Hepatocyte (in vitro differentiated cells): ENCODE data around the gene KIF11.

Experiments
- EZH2 ChIP-seq: fragments of 200-600 bp; sonication (generic); IDR thresholded peaks from 2 replicates; pipeline ENCODE4 v1.6.1; 2016; ENCODE audit warnings: antibody characterized with exemption, mild to moderate bottlenecking, borderline replicate concordance
- EZH2phosphoT487 ChIP-seq: fragments of 200-600 bp; sonication (generic); IDR thresholded peaks from one replicate; pipeline ENCODE4 v1.6.1; 2018; ENCODE audit warnings: antibody characterized with exemption, mild to moderate bottlenecking, low read depth, moderate library complexity; ENCODE audit not compliant: unreplicated experiment, severe bottlenecking
- TF ChIP-seq, protein P1 (sequence below): fragments of 200-600 bp; sonication (generic); IDR thresholded peaks from 2 replicates; pipeline ENCODE4 v1.5.1; 2016; ENCODE audit warnings: antibody characterized with exemption, mild to moderate bottlenecking; ENCODE audit not compliant: poor library complexity

DNA sequence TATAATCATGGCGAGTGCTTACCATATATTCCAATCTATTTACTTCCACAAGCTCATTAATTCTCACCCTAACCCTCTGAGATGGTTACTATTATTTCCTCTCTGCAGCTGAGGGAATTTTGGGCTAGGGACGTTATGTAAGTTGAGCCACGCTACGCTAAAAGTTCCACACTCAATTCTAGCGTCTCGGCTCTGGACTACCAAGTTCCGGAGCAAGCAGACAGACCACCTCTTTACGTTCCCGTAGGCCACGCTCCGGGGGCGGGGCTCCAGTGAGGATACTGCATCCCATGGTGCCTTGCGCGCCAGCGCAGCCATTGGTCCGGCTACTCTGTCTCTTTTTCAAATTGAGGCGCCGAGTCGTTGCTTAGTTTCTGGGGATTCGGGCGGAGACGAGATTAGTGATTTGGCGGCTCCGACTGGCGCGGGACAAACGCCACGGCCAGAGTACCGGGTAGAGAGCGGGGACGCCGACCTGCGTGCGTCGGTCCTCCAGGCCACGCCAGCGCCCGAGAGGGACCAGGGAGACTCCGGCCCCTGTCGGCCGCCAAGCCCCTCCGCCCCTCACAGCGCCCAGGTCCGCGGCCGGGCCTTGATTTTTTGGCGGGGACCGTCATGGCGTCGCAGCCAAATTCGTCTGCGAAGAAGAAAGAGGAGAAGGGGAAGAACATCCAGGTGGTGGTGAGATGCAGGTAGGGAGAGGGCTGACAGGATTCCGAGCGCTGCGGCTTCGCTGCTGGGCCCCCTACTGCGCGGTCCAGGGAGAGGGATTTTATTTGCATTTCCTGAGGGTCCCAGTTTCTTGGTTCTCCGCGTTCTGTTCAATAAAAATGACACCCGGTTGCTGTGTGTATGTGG is at the start of gene KIF11:
- TF ChIP-seq, protein P1, sequence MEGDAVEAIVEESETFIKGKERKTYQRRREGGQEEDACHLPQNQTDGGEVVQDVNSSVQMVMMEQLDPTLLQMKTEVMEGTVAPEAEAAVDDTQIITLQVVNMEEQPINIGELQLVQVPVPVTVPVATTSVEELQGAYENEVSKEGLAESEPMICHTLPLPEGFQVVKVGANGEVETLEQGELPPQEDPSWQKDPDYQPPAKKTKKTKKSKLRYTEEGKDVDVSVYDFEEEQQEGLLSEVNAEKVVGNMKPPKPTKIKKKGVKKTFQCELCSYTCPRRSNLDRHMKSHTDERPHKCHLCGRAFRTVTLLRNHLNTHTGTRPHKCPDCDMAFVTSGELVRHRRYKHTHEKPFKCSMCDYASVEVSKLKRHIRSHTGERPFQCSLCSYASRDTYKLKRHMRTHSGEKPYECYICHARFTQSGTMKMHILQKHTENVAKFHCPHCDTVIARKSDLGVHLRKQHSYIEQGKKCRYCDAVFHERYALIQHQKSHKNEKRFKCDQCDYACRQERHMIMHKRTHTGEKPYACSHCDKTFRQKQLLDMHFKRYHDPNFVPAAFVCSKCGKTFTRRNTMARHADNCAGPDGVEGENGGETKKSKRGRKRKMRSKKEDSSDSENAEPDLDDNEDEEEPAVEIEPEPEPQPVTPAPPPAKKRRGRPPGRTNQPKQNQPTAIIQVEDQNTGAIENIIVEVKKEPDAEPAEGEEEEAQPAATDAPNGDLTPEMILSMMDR = no peak
- TF ChIP-seq EZH2 = no peak
- TF ChIP-seq EZH2phosphoT487 = no peak
